Ovary (tissue), 3 donors: ENCODE results near the gene PGM2.

Experiments
- POLR2A ChIP-seq: fragments of 450-650 bp; IDR thresholded peaks from one replicate; pipeline ENCODE4 v1.6.1; 2017; ENCODE audit warnings: antibody characterized with exemption, mild to moderate bottlenecking, moderate library complexity
- TF ChIP-seq, protein P1 (sequence below), 3 donors: fragments of 450-650 bp in 2 of 3; fragments of 200-600 bp in 1 of 3; IDR thresholded peaks; one replicate each; pipeline versions ENCODE4 v1.5.1 to v1.8.0; 2016 to 2022; ENCODE audit warnings: antibody characterized with exemption in 3 of 3, mild to moderate bottlenecking in 1 of 3
- donor health status: DM: no; HTN: no; CAD: no.

DNA sequence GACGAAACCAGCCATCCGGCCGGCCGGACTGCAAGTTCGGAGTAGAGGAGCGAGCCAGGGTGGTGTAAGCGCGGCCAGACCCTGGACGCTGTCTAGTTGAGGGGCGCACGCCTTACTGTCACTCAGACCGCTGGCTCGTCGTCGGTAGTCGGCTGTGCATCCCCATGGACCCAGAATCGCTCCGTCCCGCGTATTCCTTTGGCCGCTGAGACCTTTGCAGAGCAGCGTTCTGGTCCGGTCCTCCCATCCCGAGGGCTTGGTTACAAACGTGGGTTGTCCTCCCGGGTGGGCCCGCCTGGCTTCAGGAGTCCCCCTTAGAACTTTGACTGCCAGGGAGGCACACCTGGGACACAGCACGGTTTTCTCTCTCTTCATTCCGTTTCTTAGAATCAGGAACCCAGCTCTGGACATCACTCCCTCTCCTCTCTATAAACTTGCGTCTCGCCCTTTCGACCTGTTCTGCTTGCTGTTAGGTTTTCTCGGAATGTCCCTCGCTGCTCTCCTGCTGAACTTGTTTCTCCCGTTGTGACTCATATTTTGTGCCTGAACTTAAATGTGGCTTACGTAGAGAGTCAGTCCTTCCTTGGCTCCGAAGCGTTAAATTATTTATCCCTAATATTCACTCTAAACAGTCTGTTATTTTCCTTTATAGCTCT, 672 bp downstream of the PGM2 start:
- TF ChIP-seq, protein P1, sequence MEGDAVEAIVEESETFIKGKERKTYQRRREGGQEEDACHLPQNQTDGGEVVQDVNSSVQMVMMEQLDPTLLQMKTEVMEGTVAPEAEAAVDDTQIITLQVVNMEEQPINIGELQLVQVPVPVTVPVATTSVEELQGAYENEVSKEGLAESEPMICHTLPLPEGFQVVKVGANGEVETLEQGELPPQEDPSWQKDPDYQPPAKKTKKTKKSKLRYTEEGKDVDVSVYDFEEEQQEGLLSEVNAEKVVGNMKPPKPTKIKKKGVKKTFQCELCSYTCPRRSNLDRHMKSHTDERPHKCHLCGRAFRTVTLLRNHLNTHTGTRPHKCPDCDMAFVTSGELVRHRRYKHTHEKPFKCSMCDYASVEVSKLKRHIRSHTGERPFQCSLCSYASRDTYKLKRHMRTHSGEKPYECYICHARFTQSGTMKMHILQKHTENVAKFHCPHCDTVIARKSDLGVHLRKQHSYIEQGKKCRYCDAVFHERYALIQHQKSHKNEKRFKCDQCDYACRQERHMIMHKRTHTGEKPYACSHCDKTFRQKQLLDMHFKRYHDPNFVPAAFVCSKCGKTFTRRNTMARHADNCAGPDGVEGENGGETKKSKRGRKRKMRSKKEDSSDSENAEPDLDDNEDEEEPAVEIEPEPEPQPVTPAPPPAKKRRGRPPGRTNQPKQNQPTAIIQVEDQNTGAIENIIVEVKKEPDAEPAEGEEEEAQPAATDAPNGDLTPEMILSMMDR (IDR thresholded peaks at IDR 0.05): no peak
- TF ChIP-seq POLR2A: no peak
